Measurements from ENCODE around the gene RALBP1.

RALBP1 gene

DNA sequence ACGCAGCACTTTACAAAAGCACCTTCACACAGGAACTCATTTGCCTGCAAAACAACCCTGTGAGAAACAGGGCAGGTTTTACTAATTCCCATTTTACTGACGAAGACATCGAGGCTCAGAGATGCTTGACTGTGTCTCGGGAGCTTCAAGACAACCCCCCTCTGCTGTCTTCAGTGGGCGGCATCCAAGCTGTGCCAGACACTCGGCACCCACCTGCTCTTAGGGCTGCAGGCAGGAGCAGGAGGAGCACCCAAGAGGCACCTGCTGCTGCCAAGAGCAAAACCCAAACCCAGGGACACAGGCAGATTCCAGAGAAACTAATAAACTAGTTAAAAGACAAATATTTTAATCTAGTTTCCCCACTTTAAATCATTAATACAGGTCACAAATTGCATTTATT is 71.2 kb downstream of the RALBP1 start:
- Histone ChIP-seq H3K27me3 (ENCODE audit: control insufficient read depth, insufficient read depth, low read length) (no peaks in the 10 kb centered on the region), H3K27ac (no peak overlapping the region), H3K9me3 (ENCODE audit: control insufficient read depth, low read length) (no peaks in the 10 kb centered on the region), H3K79me2 (no peaks in the 10 kb centered on the region), H3K4me2 (ENCODE audit: low read length) (no peak overlapping the region), H2AFZ (no peak overlapping the region), H3K4me1 (no peaks in the 10 kb centered on the region), H3K36me3 (ENCODE audit: control insufficient read depth, insufficient read depth, low read length) (no peaks in the 10 kb centered on the region), H3K4me3 (ENCODE audit: low read depth, low read length) (no peak overlapping the region), H3K9ac (no peak overlapping the region)
- TF ChIP-seq, protein P1, sequence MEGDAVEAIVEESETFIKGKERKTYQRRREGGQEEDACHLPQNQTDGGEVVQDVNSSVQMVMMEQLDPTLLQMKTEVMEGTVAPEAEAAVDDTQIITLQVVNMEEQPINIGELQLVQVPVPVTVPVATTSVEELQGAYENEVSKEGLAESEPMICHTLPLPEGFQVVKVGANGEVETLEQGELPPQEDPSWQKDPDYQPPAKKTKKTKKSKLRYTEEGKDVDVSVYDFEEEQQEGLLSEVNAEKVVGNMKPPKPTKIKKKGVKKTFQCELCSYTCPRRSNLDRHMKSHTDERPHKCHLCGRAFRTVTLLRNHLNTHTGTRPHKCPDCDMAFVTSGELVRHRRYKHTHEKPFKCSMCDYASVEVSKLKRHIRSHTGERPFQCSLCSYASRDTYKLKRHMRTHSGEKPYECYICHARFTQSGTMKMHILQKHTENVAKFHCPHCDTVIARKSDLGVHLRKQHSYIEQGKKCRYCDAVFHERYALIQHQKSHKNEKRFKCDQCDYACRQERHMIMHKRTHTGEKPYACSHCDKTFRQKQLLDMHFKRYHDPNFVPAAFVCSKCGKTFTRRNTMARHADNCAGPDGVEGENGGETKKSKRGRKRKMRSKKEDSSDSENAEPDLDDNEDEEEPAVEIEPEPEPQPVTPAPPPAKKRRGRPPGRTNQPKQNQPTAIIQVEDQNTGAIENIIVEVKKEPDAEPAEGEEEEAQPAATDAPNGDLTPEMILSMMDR (IDR thresholded peaks at IDR 0.05): no peak

- Histone ChIP-seq H3K4me2 (ENCODE audit: low read length) (no peak overlapping the region), H3K4me1 (no peaks in the 10 kb centered on the region), H3K4me3 (ENCODE audit: low read depth, low read length) (no peak overlapping the region), H3K27ac (no peak overlapping the region), H3K27me3 (ENCODE audit: control insufficient read depth, insufficient read depth, low read length) (no peaks in the 10 kb centered on the region), H3K9me3 (ENCODE audit: control insufficient read depth, low read length) (no peaks in the 10 kb centered on the region), H2AFZ (no peak overlapping the region), H3K79me2 (no peaks in the 10 kb centered on the region), H3K9ac (no peak overlapping the region), H3K36me3 (ENCODE audit: control insufficient read depth, insufficient read depth, low read length) (no peaks in the 10 kb centered on the region)
- TF ChIP-seq, protein P1 (IDR thresholded peaks at IDR 0.05): no peak
Measured at GRCh38 chr18:9547782-9548181, 72.5 kb downstream of the RALBP1 start.

GRCh38 chr18:9549405-9549804 is 74.1 kb downstream of the RALBP1 start:
- H3K79me2 ChIP-seq: no peaks in the 10 kb centered on the region

GRCh38 chr18:9550429-9550828 is 75.1 kb downstream of the RALBP1 start:
- H3K4me3 ChIP-seq (ENCODE audit: low read depth, low read length): no peak overlapping the region
- TF ChIP-seq, protein P1 (IDR thresholded peaks at IDR 0.05): no peak
- no peaks in the 10 kb centered on the region for H3K9me3 ChIP-seq (ENCODE audit: control insufficient read depth, low read length)
- no peaks in the 10 kb centered on the region for H3K4me1 ChIP-seq
- no peaks in the 10 kb centered on the region for H3K79me2 ChIP-seq
- no peak overlapping the region for H3K4me2 ChIP-seq (ENCODE audit: low read length)
- no peaks in the 10 kb centered on the region for H3K36me3 ChIP-seq (ENCODE audit: control insufficient read depth, insufficient read depth, low read length)
- H3K27me3 ChIP-seq (ENCODE audit: control insufficient read depth, insufficient read depth, low read length): no peaks in the 10 kb centered on the region
- no peak overlapping the region for H2AFZ ChIP-seq
- no peak overlapping the region for H3K27ac ChIP-seq
- no peak overlapping the region for H3K9ac ChIP-seq

More at GRCh38 chr18:9549405-9549804, 74.1 kb downstream of the RALBP1 start:
- H3K4me3 ChIP-seq (ENCODE audit: low read depth, low read length): no peak overlapping the region
- H3K27ac ChIP-seq: no peak overlapping the region
- no peak overlapping the region for H3K9ac ChIP-seq
- H3K4me1 ChIP-seq: no peaks in the 10 kb centered on the region
- no peaks in the 10 kb centered on the region for H3K36me3 ChIP-seq (ENCODE audit: control insufficient read depth, insufficient read depth, low read length)
- H3K27me3 ChIP-seq (ENCODE audit: control insufficient read depth, insufficient read depth, low read length): no peaks in the 10 kb centered on the region
- H3K4me2 ChIP-seq (ENCODE audit: low read length): no peak overlapping the region
- no peak overlapping the region for H2AFZ ChIP-seq
- no peaks in the 10 kb centered on the region for H3K9me3 ChIP-seq (ENCODE audit: control insufficient read depth, low read length)
- TF ChIP-seq, protein P1 (IDR thresholded peaks at IDR 0.05): no peak

- H3K4me3 ChIP-seq (ENCODE audit: low read depth, low read length): no peak overlapping the region
Measured at GRCh38 chr18:9552191-9552590, 76.9 kb downstream of the RALBP1 start.

More at GRCh38 chr18:9552191-9552590, 76.9 kb downstream of the RALBP1 start:
- TF ChIP-seq, protein P1 (IDR thresholded peaks at IDR 0.05): no peak
- Histone ChIP-seq H3K4me2 (ENCODE audit: low read length) (no peak overlapping the region), H3K27ac (no peak overlapping the region), H3K4me1 (no peaks in the 10 kb centered on the region), H3K36me3 (ENCODE audit: control insufficient read depth, insufficient read depth, low read length) (no peaks in the 10 kb centered on the region), H3K9me3 (ENCODE audit: control insufficient read depth, low read length) (no peaks in the 10 kb centered on the region), H3K9ac (no peak overlapping the region), H3K27me3 (ENCODE audit: control insufficient read depth, insufficient read depth, low read length) (no peaks in the 10 kb centered on the region), H2AFZ (no peak overlapping the region), H3K79me2 (no peaks in the 10 kb centered on the region)

Measured in parathyroid adenoma (tissue), 2 donors.